Measurements from ENCODE around the gene HDAC5.

DNA sequence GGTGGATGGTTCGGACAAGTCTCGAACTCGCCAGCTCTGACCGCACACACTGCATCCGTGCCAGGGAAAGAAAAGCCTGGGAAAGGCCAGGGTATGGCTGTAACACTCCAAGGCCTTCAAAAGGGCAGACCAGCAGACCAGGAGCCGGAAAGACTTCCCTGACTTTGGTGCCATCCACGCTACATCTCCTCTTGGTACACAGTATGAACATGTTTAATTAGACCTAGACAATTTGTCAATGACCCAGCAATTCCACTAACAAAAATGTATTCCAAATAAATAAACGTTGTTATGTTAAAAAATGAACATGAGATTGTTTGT lies 637 bp upstream of the HDAC5 start:
- TF ChIP-seq, protein P1, sequence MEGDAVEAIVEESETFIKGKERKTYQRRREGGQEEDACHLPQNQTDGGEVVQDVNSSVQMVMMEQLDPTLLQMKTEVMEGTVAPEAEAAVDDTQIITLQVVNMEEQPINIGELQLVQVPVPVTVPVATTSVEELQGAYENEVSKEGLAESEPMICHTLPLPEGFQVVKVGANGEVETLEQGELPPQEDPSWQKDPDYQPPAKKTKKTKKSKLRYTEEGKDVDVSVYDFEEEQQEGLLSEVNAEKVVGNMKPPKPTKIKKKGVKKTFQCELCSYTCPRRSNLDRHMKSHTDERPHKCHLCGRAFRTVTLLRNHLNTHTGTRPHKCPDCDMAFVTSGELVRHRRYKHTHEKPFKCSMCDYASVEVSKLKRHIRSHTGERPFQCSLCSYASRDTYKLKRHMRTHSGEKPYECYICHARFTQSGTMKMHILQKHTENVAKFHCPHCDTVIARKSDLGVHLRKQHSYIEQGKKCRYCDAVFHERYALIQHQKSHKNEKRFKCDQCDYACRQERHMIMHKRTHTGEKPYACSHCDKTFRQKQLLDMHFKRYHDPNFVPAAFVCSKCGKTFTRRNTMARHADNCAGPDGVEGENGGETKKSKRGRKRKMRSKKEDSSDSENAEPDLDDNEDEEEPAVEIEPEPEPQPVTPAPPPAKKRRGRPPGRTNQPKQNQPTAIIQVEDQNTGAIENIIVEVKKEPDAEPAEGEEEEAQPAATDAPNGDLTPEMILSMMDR (IDR thresholded peaks at IDR 0.05), result no peak; the same call in 1 of the 2 replicates
- TF ChIP-seq POLR2AphosphoS5 (IDR thresholded peaks at IDR 0.05; ENCODE audit: low read depth, low read length), result no peak
- no peak for TF ChIP-seq SIN3A (IDR thresholded peaks at IDR 0.05; ENCODE audit: borderline replicate concordance, insufficient read depth, low read depth, low read length)
